GM21423 (cell line): ENCODE data around the gene SNAPC2.
"Not testable (repeated sequence)": the region's sequence is repeated elsewhere in the genome, so short reads cannot be mapped to it uniquely, and the experiment has no call there.

Experiments
- ATAC-seq: cut with Tn5 transposase; IDR thresholded peaks from one replicate; pipeline ENCODE4 v1.9.1; 2021; ENCODE audit warnings: mild to moderate bottlenecking, moderate library complexity; ENCODE audit not compliant: unreplicated experiment

The SNAPC2 gene

GRCh38 chr19:7932930-7933300 lies 12.8 kb downstream of the SNAPC2 start:
- ATAC-seq = no peak

DNA sequence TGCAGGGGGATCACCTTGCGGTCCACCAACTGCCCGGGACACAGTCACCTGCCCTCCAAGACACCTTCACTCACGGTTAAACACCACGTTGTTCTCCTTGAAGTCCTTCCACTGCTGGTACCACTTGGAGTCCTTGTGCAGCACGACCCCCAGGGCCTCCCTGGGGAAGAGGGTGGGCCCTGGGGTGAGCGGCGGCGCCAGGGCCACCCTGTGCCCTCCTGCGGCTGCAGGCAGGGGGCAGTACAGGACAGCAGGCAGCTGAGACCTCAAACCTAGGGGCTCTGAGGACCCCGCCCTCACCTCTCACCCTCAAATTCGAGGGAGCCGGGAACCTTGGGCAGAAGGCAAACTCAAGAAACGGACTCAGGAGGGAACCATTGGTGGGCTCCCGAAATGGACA lies 13.3 kb downstream of the SNAPC2 start:
- no peak for ATAC-seq

DNA sequence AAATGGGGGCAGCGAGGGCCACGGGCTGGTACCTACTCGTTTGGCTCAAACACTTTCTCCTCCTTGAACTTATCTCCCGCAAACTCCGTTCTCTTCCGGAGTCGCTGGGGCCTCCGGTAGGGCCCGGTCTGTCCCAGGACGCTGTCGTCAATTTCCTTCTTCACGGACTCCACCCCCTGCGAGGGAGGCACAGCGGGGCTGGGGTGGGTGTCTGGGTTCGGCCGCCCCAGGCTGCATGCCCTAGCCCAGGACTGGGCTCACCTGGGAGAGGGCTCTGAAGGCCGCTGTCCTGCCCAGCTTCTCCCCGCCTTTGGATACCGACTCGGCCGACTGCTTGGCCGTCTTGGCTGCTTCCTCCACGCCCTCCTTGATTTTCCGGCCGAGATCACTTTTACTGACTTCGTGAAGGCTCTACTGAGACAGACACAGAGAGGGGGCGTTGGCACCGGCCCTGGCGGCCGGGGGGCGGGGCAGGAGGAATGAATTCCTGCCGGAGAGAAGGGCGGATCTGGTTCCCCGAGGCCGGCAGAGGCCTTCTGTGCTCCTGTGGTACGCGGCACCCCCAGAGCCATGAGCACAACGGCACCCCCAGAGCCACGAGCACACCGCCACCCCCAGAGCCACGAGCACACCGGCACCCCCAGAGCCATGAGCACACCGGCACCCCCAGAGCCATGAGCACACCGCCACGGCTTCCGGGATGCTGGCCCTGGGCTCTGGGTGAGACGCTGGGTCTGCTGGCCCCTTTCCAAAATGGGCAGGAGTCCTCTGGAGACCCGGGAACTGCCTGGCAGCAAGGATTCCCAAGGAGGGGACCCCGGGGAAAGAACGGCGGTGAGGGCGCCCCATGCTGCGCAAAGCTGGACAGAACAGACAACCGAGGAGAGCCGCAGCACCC lies 13.9 kb downstream of the SNAPC2 start:
- ATAC-seq = no peak

- no peak for ATAC-seq
Measured at GRCh38 chr19:7934766-7935165, 14.6 kb downstream of the SNAPC2 start.

DNA sequence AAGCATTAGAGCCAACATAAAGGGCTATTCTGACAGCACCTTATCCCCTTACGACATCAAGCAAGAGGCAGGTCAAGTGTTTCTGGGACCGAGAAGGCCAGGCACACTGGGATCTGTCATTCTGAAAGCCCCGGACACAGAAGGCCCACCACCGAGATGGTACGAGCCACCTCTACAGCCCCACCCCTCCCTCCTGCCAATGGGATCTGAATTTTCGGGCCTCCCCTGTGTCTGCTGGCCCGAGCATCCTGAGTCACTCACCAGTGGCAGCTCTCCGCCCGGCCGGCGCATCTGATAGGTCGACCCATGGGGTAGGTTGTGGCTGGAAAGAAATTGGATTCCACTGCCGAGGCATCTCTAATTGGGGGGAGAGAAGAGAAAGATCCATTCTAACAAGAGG lies 20.7 kb downstream of the SNAPC2 start:
- ATAC-seq = no peak

- no peak for ATAC-seq
Measured at GRCh38 chr19:7941895-7942596, 21.9 kb downstream of the SNAPC2 start.

GRCh38 chr19:7942981-7943443 lies 22.9 kb downstream of the SNAPC2 start:
- no peak for ATAC-seq

DNA sequence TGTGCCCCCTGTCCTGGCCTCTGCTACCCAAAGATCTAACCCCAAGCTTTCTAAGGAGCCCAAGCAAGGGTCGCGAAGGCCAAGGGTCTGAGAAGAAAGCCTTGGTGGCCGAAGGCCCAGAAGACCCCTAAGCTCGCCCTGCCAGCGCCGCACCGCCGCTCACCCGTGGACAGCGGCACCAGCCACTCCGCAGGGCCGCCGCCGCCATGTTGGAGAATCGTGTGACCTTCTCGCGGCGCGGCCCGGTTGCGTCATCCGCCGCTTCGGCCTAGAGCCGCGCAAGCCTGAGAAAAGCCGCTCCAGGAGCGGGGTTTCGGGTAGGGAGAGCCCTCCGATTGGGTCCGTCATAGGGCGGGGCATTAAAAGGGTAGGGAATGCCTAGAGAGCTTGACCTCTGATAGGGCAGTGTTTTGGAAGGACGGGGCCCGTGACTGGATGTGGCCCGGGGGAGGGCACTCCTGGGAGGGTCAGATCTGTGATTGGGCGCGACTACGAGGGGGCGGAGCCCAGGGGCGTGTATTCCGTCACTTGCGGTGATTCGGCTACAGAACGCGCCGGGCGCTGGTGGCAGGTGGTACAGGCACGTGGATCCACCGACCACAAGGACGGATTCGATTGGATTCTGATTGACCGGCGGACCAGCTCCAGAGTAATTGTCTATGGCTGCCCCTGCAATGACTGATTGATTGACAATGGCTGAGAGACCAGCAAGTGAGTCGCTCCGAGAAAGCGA lies 23.5 kb downstream of the SNAPC2 start, which contains the start of gene TIMM44:
TSS of gene TIMM44 (minus strand) at position 223 of the 733 bp plus-strand sequence. CDS start at position 208, 15 bp downstream.
- ATAC-seq = peak; percentile 94

DNA sequence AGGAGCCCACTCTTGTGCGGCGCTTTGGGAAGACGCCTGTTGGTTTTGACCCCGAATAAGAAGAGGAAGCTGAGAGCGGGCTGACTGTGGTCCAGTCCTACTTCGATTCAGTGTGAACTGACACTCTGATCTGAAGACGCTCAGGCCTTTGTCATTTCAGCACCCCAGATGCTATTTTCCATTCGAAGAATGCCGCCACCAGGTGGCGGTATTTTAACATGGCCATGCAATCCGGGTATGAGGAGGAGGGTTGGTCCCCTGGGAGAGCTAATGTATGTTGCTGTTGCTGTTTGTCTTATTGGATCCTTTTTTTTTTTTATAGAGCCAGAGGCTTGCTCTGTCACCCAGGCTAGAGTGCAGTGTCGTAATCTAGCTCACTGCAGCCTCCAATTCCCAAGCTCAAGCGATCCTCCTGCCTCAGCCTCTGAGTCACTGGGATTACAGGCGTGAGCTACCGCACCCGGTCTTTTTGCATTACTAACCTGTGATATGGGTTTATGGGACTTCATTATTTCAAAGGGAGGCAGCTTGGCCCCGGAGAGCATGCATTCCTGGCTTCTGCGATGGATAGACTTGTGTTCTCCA lies 24.1 kb downstream of the SNAPC2 start:
- peak; percentile 20 for ATAC-seq

DNA sequence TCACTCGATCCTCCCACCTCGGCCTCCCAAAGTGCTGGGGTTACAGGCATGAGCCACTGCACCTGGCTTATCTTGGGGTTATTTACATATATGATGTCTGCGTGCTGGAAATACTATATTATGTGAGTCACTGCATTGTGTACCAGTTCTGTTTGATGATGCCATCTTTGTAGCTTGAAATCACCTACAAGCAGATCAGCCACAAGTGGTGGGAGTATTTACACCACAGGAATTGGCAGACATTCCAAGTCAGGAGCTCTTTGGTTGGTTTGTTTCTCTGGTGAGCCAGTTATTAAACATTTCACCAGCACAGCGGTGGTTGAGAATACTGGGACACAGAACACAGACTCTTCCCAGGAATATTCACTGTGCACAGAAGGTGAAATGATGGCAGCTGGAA lies 27.8 kb downstream of the SNAPC2 start:
- ATAC-seq = no peak

GRCh38 chr19:7953060-7953459 lies 32.9 kb downstream of the SNAPC2 start:
- ATAC-seq = no peak

DNA sequence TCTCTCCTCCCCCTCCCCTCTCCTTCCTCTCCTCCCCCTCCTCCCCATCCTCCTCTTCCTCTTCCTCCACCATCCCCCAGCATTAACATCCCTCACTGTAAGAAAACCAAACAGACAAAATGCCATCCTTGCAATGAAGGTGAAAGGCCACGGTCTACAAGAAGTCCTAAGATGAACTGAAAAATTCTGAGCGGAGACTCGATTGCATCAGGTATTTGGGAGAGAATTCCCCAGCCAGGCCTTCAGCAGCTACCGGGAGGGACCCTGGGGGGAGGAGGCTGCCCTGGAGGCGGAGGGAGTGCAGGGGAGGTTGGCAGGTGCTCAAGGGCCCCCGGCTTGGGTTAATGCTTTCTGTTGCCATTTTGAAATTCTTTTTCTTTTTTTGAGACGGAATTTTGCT lies 33.4 kb downstream of the SNAPC2 start:
- ATAC-seq = no peak

DNA sequence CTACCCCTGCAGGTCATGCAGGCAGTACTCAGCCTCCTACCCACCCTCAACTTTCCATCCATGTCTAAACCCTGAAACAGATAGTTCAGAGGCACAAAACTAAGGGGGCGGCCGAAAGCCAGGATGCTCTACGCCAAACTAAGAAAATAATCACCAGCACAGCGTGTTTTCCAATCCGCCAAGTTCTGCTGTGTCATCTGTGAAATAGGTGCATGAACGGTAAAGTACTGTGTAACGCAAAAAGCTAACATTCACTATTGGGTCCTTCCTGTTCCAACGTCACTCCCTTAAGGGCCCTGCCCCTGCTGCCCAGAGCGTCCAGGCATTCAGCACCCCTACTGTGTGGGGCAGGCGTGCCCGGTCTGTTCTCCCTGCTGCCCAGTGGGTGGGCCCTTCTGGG lies 35.6 kb downstream of the SNAPC2 start:
- no peak for ATAC-seq

GRCh38 chr19:7959211-7959610 lies 39.1 kb downstream of the SNAPC2 start:
- no peak for ATAC-seq

DNA sequence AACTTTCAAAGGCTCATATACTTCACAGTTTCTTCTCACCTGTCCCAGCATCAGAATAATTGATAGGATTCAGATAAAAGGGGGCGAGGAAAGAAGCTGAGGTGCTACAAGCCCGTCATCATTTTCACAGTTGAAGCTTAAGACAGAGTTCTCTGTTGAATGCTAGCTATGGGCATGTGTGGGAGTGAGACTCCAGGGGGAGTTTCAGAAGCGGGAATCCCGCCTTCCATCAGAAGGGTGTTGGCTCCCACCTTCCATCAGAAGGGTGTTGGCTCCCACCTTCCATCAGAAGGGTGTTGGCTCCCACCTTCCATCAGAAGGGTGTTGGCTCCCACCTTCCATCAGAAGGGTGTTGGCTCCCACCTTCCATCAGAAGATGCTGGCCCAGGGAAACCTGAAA lies 40.9 kb downstream of the SNAPC2 start:
- ATAC-seq = not testable (repeated sequence)

DNA sequence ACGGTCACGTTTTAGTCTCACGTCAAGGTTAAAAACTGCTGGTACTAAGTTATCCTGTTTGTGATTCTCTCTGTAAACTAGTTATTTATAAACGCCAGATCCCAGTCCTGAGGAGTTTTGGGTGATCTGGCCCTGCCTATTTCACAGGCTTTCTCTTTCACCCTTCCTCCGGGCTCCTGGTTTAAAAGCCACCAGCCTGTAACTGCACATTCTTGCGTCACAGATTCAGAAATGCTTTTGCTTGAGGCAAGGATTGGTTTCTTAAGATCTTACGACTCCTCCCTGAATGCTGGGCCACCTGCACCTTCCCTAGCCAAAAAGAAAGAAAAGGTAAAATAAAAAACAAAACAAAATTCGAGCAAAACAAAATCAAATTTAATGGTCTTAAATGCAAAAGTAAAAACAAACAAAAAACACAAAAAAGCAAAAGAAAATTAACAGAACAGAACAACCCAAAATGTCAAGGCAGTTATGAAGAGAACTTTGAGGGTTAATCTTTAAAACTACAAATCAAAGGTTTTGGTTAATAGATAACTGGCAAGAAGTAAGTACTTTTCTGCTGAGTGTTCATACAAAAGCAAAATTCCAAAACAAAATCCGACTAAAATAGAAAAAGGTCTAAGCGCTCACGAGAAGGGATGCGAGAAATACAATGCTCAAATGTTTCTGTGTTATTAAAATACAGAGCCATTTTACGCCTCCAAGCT lies 41.9 kb downstream of the SNAPC2 start:
- no peak for ATAC-seq

DNA sequence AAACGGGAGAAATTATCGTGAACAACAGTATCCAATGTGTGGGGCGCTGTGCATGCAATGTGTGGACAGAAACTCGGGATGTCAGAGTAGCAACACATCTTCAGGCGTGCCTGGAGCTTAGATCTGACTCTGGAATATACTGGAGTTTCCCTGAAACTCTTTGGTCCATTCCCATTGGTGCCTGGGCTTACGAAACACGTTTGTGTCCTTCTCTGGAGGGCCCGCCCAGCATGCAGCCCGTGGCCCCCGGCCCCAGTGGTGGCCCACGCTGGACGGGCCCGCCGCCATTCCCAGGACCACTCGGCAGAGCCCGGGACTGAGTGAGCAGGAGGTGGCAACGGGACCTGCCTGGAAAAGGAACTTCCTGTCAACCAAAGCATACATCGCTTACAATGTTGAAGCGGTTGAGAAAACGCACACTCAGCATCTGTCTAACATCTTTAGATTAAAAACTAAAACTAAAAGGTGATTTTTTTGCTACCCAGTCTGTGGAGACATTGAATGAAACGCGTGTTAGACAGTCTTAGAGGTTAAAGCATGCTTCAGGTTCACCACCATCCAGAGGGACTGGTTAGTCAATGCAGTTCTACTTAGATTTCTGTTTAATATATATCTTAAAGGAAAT lies 42.6 kb downstream of the SNAPC2 start:
- no peak for ATAC-seq

DNA sequence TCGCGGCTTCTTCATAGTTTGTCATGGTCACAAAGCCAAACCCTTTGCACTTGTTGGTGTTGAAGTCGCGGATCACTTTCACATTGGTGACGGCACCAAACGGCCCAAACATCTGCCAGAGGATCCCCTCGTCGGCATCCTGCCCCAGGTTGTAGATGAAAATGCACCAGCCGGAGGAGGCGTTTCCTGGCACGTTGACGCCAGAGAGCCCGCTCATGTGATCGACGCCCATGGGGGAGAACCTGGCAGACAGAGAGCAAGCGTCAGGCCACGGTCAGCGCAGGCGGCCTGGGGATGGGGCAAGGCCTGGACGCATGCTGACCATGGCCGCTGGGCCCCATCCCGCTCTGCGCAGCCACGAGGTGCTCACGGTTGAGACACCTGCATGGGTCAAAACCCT lies 43.4 kb downstream of the SNAPC2 start:
- no peak for ATAC-seq

- ATAC-seq = no peak
Measured at GRCh38 chr19:7965259-7965841, 45.2 kb downstream of the SNAPC2 start.
